ENCODE results near the gene CELF1.

DNA sequence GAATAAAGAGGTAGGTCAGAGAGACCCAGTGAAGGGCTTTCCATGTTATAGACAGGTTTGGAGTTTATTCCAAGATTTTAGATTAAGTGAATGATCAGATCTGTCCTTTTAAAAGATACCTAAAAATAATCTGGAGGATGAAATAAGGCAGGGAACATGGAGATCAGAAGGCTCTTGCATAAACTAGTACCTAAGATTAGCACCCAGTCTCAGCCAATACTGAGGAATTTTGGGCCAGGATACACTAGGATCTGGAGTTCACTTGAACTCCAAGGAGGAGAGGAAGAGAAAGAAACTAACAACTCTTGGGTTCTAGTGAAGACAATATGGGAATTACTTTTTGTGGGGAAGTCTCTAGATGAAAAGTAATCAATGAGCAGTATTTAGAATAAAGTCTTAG is 56.1 kb downstream of the CELF1 start:
- TF ChIP-seq, protein P1, sequence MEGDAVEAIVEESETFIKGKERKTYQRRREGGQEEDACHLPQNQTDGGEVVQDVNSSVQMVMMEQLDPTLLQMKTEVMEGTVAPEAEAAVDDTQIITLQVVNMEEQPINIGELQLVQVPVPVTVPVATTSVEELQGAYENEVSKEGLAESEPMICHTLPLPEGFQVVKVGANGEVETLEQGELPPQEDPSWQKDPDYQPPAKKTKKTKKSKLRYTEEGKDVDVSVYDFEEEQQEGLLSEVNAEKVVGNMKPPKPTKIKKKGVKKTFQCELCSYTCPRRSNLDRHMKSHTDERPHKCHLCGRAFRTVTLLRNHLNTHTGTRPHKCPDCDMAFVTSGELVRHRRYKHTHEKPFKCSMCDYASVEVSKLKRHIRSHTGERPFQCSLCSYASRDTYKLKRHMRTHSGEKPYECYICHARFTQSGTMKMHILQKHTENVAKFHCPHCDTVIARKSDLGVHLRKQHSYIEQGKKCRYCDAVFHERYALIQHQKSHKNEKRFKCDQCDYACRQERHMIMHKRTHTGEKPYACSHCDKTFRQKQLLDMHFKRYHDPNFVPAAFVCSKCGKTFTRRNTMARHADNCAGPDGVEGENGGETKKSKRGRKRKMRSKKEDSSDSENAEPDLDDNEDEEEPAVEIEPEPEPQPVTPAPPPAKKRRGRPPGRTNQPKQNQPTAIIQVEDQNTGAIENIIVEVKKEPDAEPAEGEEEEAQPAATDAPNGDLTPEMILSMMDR (IDR thresholded peaks at IDR 0.05; ENCODE audit: low read length): no peak
- TF ChIP-seq EZH2 (IDR thresholded peaks at IDR 0.05; ENCODE audit: borderline replicate concordance, low read length): no peak
